ENCODE data around the gene PDCL3.

PDCL3 gene

DNA sequence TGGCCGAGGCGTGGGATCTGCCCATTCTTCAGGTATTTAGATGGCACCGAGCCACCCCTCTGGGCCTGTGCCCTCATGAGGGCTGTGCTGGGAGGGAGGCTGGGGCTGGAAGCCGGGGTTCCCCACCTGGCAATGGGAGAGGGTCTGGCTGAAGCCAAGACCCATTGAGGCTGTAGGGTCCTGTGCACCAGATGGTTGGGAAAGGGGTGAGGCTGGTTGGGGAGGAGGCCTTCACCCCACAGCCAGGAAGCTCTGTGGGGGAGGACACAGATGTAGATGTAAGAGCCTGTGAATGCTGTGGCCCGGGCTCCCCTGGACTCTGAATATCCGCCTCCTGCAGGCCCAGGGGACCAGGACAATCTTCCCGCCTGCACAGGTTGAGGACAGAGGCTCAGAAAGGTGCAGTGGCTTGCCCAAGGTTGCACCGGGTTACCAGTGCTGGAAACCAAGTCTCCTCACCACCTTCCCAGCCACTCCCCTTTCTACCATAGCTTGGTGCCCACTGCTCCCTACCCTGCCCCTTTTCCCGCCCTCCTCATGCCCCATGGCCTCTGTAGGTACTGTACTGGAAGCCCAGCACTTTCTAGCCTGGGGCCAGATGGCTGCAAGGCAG is 49.7 kb downstream of the PDCL3 start:
- DNase-seq: no peak

DNA sequence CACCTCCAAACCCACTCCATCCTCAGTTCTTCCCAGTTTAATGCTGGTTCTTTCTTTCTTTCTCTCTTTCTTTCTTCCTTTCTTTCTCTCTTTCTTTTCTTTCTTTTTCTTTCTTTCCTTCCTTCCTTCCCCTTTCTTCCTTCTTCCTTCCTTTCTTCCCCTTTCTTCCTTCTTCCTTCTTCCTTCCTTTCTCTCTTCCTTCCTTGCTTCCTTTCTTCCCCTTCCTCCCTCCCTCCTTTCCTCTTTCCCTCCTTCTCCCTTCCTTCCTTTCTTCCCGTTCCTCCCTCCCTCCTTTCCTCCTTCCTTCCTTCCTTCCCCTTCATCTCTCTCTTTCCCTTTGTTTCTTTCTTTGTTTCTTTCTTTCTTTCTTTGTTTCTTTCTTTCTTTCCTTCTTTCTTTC is 50.9 kb downstream of the PDCL3 start:
- no peak for DNase-seq

DNA sequence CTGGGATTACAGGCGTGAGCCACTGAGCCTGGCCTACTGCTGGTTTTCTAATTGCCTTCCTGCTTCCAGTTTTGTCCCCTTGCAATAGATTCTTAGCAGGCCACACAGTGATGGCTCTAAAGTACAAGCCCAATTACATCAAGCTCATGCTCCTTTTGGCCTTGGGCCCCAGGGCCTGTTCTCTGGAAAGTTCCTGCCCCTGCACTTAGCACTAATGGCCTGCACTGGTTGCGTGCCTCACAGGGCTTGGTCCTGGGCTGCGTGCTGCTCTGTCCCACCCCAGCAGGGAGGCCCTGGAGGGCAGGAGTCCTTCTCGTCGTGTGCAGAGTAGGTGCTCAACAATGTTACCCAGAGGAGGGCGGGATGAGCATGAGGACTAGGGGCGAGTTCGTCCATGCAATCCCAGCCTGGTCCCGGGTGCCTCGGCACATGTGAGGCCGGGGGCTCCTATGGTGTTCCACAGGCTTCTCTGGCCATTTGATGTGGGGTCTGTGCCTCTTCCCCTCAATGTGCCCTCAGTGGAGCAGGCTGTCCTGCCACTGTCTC is 51.7 kb downstream of the PDCL3 start:
- DNase-seq: no peak

DNA sequence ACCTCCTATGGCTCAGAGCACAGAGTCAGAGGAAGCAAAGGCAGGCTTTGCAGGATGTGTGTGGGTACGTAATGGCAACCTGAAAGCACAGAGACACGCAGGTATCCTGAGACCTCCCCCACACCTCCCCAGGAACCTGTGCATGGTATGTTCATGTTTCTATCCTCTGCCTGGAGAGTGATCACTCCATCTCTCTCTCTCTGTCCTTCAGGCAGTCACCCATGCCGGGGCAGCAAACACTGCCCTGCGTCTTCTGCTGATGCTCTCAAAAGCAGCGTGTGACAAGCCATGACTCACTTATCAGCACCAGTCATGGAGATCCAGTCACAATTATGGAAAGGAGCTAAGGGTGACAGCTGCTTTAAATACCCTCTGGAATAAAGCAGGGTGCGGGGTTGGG is 52.7 kb downstream of the PDCL3 start:
- no peak for DNase-seq

DNA sequence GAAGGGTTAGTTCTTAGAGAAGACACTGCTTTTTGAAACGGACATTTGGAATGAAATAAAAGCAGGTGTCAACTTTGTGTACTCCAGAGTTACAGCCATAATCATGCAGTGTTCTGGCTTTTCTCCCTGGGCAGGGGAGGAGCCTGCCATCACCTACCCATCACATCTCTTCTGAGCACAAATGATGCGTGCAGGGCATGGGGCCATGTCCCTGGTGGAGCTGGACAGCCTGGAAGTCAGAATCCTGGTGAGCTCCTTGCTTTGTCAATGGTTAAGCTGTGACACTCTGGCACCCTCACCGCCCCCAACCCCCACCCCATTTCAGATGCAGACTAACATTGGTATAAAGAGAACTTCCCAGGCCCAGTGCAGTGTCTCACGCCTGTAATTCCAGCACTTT is 53.1 kb downstream of the PDCL3 start:
- no peak for DNase-seq

DNA sequence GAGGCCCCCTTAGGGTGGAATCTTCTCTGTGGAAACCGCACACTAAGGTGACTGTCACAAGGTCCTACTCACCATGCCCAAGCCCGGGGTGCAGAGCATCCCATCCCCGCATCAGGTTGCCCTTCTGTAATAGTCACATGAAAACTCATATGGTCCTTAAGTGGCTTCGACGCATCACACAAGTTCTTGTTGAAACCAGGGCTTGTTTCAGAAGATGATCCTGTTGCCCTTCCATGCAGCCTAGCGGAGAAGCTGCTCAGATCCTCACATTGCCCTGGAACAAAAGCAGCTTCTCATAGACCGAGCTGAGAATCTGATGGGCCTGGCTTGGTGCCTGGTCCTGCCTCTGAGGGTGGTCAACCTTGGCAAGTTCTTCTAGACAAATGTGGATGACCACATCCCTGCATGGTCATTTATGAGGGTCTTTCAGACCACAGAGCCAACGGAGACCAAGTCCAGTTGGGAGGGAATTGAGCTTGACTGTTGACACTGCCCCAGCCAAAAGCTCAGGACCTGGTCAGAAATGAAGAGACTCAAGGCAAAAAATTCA is 54.1 kb downstream of the PDCL3 start:
- no peak for DNase-seq

DNA sequence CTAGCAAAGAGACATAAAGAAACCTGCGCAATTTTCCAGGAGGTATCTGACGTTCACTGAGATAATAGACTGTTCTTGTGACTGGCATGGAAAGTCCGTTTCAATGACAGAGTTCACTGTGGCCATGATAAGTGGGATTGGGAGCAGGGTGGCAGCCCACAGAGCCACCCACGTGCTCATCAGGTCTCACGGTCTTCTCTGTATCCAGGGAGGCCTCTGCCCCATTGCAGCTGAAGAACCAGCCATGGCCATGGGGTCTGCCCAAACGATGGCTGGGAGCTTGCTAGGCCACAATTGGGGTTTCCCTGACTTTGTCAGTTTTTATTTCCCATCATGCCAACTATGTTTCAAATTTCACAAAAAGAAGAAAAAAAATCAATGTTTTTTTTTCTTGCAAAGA is 57.2 kb downstream of the PDCL3 start:
- DNase-seq: no peak

DNA sequence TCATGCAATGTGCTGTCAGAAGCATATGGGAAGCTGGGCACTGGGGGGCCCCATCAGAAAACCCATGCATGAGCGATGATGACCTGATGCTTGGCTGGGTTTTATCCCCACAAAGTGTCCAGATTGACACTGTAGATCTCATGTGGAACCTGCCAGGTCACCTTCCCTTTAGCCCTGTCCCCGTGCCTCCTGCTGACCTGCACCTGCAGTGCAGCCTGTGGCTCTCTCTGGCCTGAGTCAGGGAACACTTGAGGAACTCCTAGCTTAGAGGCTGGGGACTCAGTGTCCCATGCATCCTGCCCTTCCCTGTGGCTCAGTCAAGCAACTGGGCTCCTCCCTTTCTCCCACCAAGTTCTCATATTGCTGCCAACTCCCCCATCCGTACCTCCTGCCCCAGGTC is 57.7 kb downstream of the PDCL3 start:
- DNase-seq: no peak

DNA sequence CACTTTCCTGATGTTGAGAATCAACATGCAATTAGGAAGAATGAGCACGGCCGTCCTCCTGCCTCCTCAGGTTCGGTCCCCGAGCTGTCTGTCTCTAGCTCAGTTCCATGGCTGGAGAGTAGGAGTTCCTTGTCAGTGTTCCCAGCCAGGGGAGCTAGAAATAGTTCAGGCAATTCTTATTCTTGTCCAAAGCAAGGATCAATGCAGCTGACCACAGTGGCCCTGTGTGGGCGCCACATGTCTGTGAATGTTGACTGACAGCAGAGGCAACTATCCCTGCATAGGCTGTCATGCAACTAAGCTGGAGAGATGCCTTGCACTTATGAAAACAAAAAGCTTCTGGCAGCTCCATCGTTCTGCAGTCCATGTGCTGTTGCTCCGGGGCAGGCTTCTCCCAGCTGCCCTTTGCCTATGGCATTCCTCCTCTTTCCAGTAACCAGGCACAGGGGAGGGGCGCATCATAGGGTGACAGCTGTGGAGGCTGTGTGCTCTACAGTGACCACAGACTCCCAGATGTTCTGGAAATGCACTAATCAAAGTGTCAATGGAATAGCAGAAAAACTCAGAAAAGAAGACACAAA is 58.7 kb downstream of the PDCL3 start:
- no peak for DNase-seq

DNA sequence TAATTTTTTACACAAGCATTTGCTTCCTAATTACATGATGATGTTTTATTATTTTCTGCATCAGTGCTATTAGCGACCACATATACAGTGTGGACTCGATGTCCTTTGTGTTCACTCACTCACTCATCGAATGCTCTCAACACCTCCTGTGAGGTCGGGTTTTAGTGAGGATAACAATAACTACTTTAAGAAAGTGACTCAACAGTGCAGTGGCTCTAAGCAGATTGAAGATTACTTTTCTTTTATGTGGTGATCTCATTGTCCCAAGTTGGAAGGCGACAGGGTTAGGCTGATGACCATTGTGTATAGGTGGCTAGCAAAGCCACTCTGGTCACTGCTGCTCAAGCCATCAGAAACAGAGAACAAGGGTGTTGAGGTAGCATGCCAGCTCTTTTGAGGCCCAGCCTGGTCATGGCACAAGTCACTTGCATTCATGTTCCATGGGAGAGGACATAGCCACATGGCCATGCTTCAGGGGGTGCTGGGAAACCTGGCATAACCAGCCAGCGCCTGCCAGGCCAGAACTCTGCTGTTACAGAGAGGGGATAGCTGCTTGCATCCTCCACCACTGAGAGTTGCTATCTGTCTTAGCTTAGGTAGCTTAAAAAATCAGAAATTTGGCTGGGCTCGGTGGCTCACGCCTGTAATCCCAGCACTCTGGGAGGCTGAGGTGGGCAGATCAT is 60.4 kb downstream of the PDCL3 start:
- no peak for DNase-seq

DNA sequence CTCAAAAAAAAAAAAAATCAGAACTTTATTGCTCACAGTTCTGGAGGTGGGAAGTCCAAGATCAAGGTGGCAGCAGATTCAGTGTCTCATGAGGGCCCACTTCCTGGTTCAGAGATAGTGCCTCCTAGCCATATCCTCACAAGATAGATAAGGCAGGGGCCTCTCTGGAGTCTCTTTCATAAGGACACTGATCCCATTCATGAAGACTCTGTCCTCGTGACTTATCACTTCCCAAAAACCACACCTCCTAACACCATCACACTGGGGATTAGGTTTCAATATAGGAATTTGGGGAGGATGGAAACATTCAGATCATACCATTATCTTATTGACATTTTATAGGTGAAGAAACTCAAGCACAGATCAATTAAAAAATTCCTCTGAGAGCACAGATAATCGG is 61.1 kb downstream of the PDCL3 start:
- DNase-seq: no peak

DNA sequence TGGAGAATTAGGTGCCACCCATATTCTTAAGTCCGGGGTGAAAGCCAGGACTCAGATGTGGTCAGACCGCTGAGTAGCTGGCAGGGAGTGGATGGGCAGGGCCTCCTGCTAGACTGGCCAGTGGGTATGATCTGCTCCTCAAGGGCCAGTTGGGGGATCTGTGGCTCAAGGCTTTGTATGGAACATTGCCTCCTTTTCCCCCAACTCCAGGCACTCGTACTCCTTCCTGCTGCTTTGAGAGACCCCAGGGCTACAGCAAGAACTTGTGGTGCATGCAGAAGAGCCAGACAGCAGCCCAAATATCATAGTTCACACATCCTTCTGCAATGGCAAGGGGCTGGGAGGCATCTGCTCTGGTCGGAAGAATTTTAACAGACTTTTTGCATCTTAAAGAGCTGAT is 61.7 kb downstream of the PDCL3 start:
- DNase-seq: no peak

DNA sequence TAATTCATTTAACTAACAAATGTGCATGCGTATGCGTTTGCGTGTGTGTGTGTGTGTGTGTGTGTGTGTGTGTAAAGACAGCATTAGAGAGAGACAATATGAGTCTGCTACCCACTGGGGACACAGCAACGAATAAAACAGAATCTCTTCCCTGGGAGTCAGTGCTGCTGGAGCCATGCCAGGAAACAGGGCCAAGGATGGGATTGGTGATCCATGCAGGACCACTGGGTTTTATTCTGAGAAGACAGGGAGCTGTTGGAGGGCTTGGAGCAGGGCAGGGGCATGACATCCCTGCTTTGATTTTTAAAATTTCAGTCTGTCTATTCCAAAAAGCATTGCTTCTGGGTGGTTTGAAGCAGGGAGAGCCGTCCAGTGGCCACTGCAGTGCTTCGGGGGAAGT is 62.9 kb downstream of the PDCL3 start:
- DNase-seq: no peak
